Activated CD4-positive, alpha-beta memory T cell treated with anti-CD3 and anti-CD28 coated beads, Interleukin-2, amount 10 ng/mL, durations not matched to agents 7 days and 5 days (primary cell): ENCODE results near the gene PCDH20. TPM values are rescaled to one million over a fixed set of nuclear protein-coding genes. Genes with fewer than 3 reads are reported as not detected.
"Not testable (repeated sequence)": the region's sequence is repeated elsewhere in the genome, so short reads cannot be mapped to it uniquely, and the experiment has no call there.

ENCODE experiments used
- CTCF ChIA-PET: fragments of 350-600 bp; sonication (Branson Sonifier 250); formaldehyde crosslinking; loops from one replicate; lab custom pipeline; 2021; ENCODE audit warnings: antibody characterized with exemption, inconsistent platforms; lab: Charles Lee
- POLR2A ChIA-PET: fragments of 350-600 bp; sonication (Branson Sonifier 250); formaldehyde crosslinking; loops from one replicate; lab custom pipeline; 2021; ENCODE audit warnings: antibody characterized with exemption; lab: Charles Lee
- DNase-seq: peaks from one replicate; pipeline ENCODE4 v3.0.0-alpha.2; 2020
- H3K27ac Mint-ChIP-seq: one replicate; pipeline ENCODE4 v1.8.0; 2021; ENCODE audit warnings: mild to moderate bottlenecking, mixed read lengths
- H3K27me3 Mint-ChIP-seq: one replicate; pipeline ENCODE4 v1.8.0; 2021; ENCODE audit warnings: mixed read lengths
- H3K36me3 Mint-ChIP-seq: one replicate; pipeline ENCODE4 v1.8.0; 2021; ENCODE audit warnings: low read depth, mixed read lengths
- H3K4me1 Mint-ChIP-seq: one replicate; pipeline ENCODE4 v1.8.0; 2021; ENCODE audit warnings: mixed read lengths
- H3K4me3 Mint-ChIP-seq: one replicate; pipeline ENCODE4 v1.8.0; 2021; ENCODE audit warnings: mild to moderate bottlenecking, mixed read lengths
- H3K9me3 Mint-ChIP-seq: one replicate; pipeline ENCODE4 v1.8.0; 2021; ENCODE audit warnings: mixed read lengths
- total RNA-seq, 2 experiments: library from RNA; stranded (reverse); gene quantifications; one replicate each; pipeline ENCODE4 v1.2.3, GENCODE V29; 2021

PCDH20 gene
- total RNA-seq, 2 experiments from 2014 or later: not detected

GRCh38 chr13:61396121-61396520 lies 19.5 kb downstream of the PCDH20 start:
- no peak for DNase-seq
- Mint-ChIP-seq H3K36me3 (no peaks in the 10 kb centered on the region), H3K4me1 (no peaks in the 10 kb centered on the region), H3K27ac (no peak overlapping the region), H3K27me3 (no peaks in the 10 kb centered on the region), H3K9me3 (peaks cover 9% of the 10 kb centered on the region), H3K4me3 (no peak overlapping the region)
- POLR2A ChIA-PET: no interaction called here
- CTCF ChIA-PET: no interaction called here

DNA sequence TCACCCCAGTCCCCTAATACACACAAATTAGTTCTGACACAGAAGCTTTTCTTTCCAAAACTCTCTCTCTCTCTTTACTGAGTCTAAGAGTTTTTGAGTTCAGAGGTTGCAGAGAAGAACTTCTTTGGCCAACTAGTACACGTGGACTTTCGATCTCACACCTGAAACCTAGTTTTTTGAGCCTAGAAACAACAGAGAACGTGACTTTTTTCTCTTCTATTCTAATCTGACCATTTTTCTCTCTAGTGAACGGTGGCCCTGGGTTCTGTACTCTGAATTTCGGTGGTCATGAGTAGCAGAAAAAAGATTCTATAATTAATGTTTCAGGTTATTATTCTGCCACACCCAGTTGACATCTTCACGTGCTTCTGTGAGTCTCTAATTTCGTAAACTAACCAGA lies 24.2 kb downstream of the PCDH20 start:
- Mint-ChIP-seq H3K4me3 (no peak overlapping the region), H3K4me1 (no peaks in the 10 kb centered on the region), H3K9me3 (peaks cover 6% of the 10 kb centered on the region), H3K27me3 (no peaks in the 10 kb centered on the region), H3K27ac (no peak overlapping the region), H3K36me3 (no peaks in the 10 kb centered on the region)
- ChIA-PET POLR2A (no interaction called here), CTCF (no interaction called here)
- no peak for DNase-seq

- Mint-ChIP-seq H3K27me3 (no peaks in the 10 kb centered on the region), H3K27ac (no peak overlapping the region), H3K36me3 (no peaks in the 10 kb centered on the region), H3K9me3 (no peaks in the 10 kb centered on the region), H3K4me1 (no peaks in the 10 kb centered on the region), H3K4me3 (no peak overlapping the region)
- CTCF ChIA-PET: no interaction called here
- DNase-seq: no peak
- POLR2A ChIA-PET: no interaction called here
Observed at GRCh38 chr13:61387694-61388093, 28.0 kb downstream of the PCDH20 start.

- H3K4me1 Mint-ChIP-seq: no peaks in the 10 kb centered on the region
- no peak overlapping the region for H3K27ac Mint-ChIP-seq
- H3K4me3 Mint-ChIP-seq: no peak overlapping the region
- ChIA-PET POLR2A (no interaction called here), CTCF (no interaction called here)
- no peak for DNase-seq
- H3K27me3 Mint-ChIP-seq: no peaks in the 10 kb centered on the region
- H3K36me3 Mint-ChIP-seq: no peaks in the 10 kb centered on the region
- H3K9me3 Mint-ChIP-seq: no peaks in the 10 kb centered on the region
Observed at GRCh38 chr13:61383111-61383510, 32.5 kb downstream of the PCDH20 start.

GRCh38 chr13:61370520-61370919 lies 45.1 kb downstream of the PCDH20 start:
- no peaks in the 10 kb centered on the region for H3K36me3 Mint-ChIP-seq
- H3K27me3 Mint-ChIP-seq: no peaks in the 10 kb centered on the region
- no peaks in the 10 kb centered on the region for H3K4me1 Mint-ChIP-seq
- ChIA-PET CTCF (no interaction called here), POLR2A (no interaction called here)
- H3K9me3 Mint-ChIP-seq: peaks cover 5% of the 10 kb centered on the region
- H3K27ac Mint-ChIP-seq: no peak overlapping the region
- no peak overlapping the region for H3K4me3 Mint-ChIP-seq
- DNase-seq: no peak

- H3K27ac Mint-ChIP-seq, H3K4me3 Mint-ChIP-seq, H3K27me3 Mint-ChIP-seq, DNase-seq, H3K36me3 Mint-ChIP-seq, CTCF ChIA-PET, H3K4me1 Mint-ChIP-seq, H3K9me3 Mint-ChIP-seq, POLR2A ChIA-PET: not testable (repeated sequence)
Observed at GRCh38 chr13:61364690-61365089, 51.0 kb downstream of the PCDH20 start.

DNA sequence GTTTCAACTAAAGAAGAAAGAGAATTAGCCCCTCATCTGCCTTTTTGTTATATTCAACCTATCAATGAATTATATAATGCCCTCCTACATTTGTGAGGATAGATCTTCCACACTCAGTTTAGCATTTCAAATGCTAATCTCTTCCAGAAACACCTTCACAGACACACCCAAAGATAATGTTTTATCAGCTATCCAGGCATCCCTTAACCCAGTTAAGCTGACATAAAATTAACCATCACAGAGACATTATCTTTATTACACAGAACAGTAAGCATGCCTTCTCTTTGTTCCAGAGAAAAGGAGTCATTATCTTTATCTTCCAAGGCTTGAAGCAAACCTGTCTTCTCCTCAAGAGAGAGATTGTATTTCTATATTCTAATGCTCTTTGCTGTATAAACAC lies 53.1 kb downstream of the PCDH20 start:
- H3K27ac Mint-ChIP-seq: no peak overlapping the region
- no peaks in the 10 kb centered on the region for H3K36me3 Mint-ChIP-seq
- ChIA-PET CTCF (no interaction called here), POLR2A (no interaction called here)
- peaks cover 5% of the 10 kb centered on the region for H3K9me3 Mint-ChIP-seq
- no peaks in the 10 kb centered on the region for H3K27me3 Mint-ChIP-seq
- H3K4me3 Mint-ChIP-seq: no peak overlapping the region
- DNase-seq: no peak
- H3K4me1 Mint-ChIP-seq: no peaks in the 10 kb centered on the region
